Measurements from ENCODE around the gene ATP6V0E1. TPM values are rescaled to one million over a fixed set of nuclear protein-coding genes. Genes with fewer than 3 reads are reported as not detected.
A peak's percentile ranks its signal among the peaks of the same experiment; 100 is the strongest.

ATP6V0E1 gene
- total RNA-seq, 3 donors from 2014 or later: 173 to 219 (median 185) TPM

- Histone ChIP-seq H3K27ac (peak overlapping the region in 1 of 2 donors; percentile 5), H3K36me3 (no peaks in the 10 kb centered on the region), H3K4me3 (no peak overlapping the region), H3K9me3 (no peaks in the 10 kb centered on the region), H3K4me1 (peaks cover 5 to 8% of the 10 kb centered on the region in 2 donors), H3K27me3 (no peaks in the 10 kb centered on the region)
- intact Hi-C loops (cut with DNase I; ENCODE audit: low total_unique reads): no loop called here
- no peak for DNase-seq (ENCODE audit: low spot score in 2 of 2)
- TF ChIP-seq POLR2AphosphoS5 (IDR thresholded peaks at IDR 0.05) (no peak), CTCF (IDR thresholded peaks at IDR 0.05) (no peak), POLR2A (IDR thresholded peaks at IDR 0.05) (no peak)
These were observed 26.6 kb upstream of the ATP6V0E1 start for GRCh38 chr5:172956936-172957335.

GRCh38 chr5:172957458-172957857, 26.1 kb upstream of the ATP6V0E1 start:
- intact Hi-C loops (cut with DNase I; ENCODE audit: low total_unique reads): no loop called here

GRCh38 chr5:172958331-172959046, 25.1 kb upstream of the ATP6V0E1 start:
- intact Hi-C loops (cut with DNase I; ENCODE audit: low total_unique reads): no loop called here
- no peaks in the 10 kb centered on the region for H3K27me3 ChIP-seq
- H3K27ac ChIP-seq: peak overlapping the region; percentile 87 to 90
- no peaks in the 10 kb centered on the region for H3K36me3 ChIP-seq
- no peak for TF ChIP-seq POLR2AphosphoS5 (IDR thresholded peaks at IDR 0.05)
- no peak for TF ChIP-seq POLR2A (IDR thresholded peaks at IDR 0.05)
- TF ChIP-seq CTCF (IDR thresholded peaks at IDR 0.05): no peak
- H3K4me3 ChIP-seq: peak overlapping the region; percentile 87 to 95 (median 91)
- H3K9me3 ChIP-seq: no peaks in the 10 kb centered on the region
- no peak for DNase-seq (ENCODE audit: low spot score in 2 of 2)
- peaks cover 5 to 8% of the 10 kb centered on the region in 2 donors for H3K4me1 ChIP-seq

More at GRCh38 chr5:172957458-172957857, 26.1 kb upstream of the ATP6V0E1 start:
- Histone ChIP-seq H3K4me1 (peaks cover 5 to 8% of the 10 kb centered on the region in 2 donors), H3K27me3 (no peaks in the 10 kb centered on the region), H3K4me3 (no peak overlapping the region), H3K9me3 (no peaks in the 10 kb centered on the region), H3K27ac (peak overlapping the region in 1 of 2 donors; percentile 5), H3K36me3 (no peaks in the 10 kb centered on the region)
- DNase-seq (ENCODE audit: low spot score in 2 of 2): no peak
- TF ChIP-seq POLR2AphosphoS5 (IDR thresholded peaks at IDR 0.05) (no peak), POLR2A (IDR thresholded peaks at IDR 0.05) (no peak)

- intact Hi-C loops (cut with DNase I; ENCODE audit: low total_unique reads): no loop called here
- peaks cover 5 to 8% of the 10 kb centered on the region in 2 donors for H3K4me1 ChIP-seq
These were observed 23.5 kb upstream of the ATP6V0E1 start for GRCh38 chr5:172959824-172960799.

More at GRCh38 chr5:172959824-172960799, 23.5 kb upstream of the ATP6V0E1 start:
- H3K9me3 ChIP-seq: no peaks in the 10 kb centered on the region
- H3K36me3 ChIP-seq: no peaks in the 10 kb centered on the region
- H3K4me3 ChIP-seq: peak overlapping the region; percentile 87 to 95 (median 91)
- H3K27ac ChIP-seq: peak overlapping the region; percentile 87 to 90
- DNase-seq (ENCODE audit: low spot score in 2 of 2): no peak
- TF ChIP-seq POLR2A (IDR thresholded peaks at IDR 0.05) (no peak), CTCF (IDR thresholded peaks at IDR 0.05) (no peak), POLR2AphosphoS5 (IDR thresholded peaks at IDR 0.05) (no peak)
- no peaks in the 10 kb centered on the region for H3K27me3 ChIP-seq

Measured in breast epithelium (tissue), 4 donors.